K562 (cell line): ENCODE results near the gene SLC24A1.

Experiments
- BRF1 ChIP-seq: IDR thresholded peaks from 3 replicates; pipeline ENCODE4 v1.6.1; 2011; ENCODE audit warnings: borderline replicate concordance, mild to moderate bottlenecking; ENCODE audit not compliant: insufficient read length; ENCODE audit errors: extremely low read depth
- RBM22 ChIP-seq: fragments of 200-400 bp; formaldehyde crosslinking; IDR thresholded peaks from 2 replicates; pipeline ENCODE4 v1.6.1; 2018; ENCODE audit warnings: low read length, low read depth; ENCODE audit not compliant: poor library complexity, severe bottlenecking

GRCh38 chr15:65653341-65653740 lies 31.6 kb downstream of the SLC24A1 start:
- TF ChIP-seq RBM22: no peak
- TF ChIP-seq BRF1: no peak
